GM21390 (cell line): Measurements from ENCODE around the gene C2CD5.
"Not testable (repeated sequence)": the region's sequence is repeated elsewhere in the genome, so short reads cannot be mapped to it uniquely, and the experiment has no call there.

ENCODE experiments used
- ATAC-seq: cut with Tn5 transposase; IDR thresholded peaks from one replicate; pipeline ENCODE4 v1.9.1; 2021; ENCODE audit not compliant: unreplicated experiment

Gene C2CD5, protein sequence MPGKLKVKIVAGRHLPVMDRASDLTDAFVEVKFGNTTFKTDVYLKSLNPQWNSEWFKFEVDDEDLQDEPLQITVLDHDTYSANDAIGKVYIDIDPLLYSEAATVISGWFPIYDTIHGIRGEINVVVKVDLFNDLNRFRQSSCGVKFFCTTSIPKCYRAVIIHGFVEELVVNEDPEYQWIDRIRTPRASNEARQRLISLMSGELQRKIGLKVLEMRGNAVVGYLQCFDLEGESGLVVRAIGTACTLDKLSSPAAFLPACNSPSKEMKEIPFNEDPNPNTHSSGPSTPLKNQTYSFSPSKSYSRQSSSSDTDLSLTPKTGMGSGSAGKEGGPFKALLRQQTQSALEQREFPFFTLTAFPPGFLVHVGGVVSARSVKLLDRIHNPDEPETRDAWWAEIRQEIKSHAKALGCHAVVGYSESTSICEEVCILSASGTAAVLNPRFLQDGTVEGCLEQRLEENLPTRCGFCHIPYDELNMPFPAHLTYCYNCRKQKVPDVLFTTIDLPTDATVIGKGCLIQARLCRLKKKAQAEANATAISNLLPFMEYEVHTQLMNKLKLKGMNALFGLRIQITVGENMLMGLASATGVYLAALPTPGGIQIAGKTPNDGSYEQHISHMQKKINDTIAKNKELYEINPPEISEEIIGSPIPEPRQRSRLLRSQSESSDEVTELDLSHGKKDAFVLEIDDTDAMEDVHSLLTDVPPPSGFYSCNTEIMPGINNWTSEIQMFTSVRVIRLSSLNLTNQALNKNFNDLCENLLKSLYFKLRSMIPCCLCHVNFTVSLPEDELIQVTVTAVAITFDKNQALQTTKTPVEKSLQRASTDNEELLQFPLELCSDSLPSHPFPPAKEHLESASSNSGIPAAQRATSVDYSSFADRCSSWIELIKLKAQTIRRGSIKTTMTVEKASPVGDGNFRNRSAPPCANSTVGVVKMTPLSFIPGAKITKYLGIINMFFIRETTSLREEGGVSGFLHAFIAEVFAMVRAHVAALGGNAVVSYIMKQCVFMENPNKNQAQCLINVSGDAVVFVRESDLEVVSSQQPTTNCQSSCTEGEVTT

DNA sequence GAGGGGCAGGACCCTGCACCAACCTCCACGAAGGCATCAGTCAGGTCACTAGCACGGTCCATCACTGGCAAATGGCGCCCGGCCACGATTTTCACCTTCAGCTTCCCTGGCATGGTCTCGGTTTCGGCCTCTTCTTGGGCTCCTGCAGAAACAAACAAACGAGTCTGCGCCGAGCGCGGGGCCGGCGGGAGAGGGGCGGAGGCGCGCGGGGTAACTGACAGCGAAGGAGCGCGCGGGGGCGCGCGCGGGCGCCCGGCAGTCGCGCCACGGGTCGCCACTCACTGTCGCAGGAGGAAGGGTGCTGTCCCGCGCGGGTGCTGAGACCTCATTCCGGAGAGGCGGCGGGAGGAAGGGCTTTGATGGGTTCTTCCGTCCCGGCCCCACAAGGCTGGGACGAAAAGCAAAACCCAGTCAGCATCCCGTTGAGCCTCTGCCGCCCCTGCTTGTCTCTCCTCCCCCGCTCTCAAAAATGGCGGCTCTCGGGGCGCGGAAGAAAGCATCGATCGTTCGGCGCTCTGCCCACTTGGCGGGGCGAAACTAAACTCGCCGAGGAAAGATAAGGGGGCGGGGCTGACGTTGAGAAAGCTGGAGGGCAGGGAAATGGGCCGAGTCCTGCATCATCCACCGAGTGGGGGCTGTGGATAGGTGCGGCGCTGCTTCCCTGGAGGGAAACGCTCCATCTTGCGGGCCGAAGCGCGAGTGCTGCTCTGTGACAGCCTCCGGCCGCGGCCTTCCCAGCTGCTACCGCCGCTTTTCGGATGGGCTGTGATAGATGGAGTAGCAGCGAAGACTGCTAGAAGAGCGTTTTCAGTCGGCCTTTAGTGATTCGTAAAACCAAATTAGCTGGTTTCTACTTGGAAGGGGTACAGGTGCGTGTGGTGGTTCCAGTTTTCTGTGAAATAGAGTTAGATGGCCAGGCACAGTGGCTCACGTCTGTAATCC, at the start of gene C2CD5:
Gene C2CD5, minus strand, starts transcription at position 505 of the 942 bp plus-strand sequence. Its CDS starts 392 bp downstream, at position 113.
- ATAC-seq, result peak; percentile 73

DNA sequence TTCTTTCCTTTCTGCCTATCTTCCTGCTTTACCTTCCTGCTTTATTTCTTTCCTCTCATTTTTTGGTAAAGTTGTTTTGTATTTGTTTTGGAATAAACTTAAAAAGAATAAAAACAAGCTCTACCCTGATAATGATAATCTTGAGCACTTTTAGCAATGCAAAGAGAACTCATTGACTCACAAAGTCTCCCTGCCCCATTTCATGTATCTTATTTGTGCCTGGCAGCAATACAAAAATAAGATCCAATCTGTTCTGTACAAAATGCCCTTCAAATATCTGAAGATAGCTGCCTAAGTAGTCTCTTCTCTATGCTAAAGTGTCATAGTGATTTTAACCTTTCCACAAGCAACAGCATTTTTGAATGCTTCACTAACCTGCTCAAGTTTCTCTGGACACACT, 49.5 kb upstream of the C2CD5 start:
- no peak for ATAC-seq

DNA sequence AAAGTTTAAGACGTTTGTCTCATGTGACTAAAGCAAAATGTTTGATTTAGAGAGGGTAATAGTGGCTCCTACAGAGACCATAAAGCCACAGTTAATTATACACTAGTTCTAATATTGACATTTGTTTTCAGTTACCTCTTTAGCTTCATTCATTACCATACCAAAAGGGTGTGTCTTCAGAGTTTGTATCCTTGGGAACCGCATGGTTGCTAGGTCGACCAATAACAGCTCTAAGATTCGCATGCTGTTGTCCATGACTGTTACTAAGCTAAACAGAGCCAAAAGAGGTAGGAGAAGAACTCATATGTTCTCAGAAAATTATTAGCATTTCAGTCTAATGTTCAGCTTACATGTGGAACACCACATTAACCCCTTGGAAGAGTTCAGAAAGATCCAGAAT, 44.5 kb upstream of the C2CD5 start:
- no peak for ATAC-seq

DNA sequence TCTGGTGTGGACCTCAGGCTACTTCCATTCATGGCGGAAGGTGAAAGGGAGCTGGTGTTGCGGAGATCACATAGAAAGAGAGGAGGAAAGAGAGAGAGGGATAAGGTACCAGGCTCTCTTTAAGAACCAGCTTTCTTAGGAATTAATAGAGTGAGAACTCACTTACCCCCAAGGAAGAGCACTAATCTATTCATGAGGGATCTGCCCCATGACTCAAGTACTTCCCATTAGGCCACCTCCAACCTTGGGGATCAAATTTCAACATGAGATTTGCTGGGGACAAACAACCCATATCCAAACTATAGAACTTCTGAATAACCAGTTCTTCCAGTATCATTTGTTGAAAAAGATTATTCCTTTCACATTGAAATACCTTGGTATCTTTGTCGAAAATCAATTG, 34.0 kb upstream of the C2CD5 start:
- ATAC-seq, result no peak

DNA sequence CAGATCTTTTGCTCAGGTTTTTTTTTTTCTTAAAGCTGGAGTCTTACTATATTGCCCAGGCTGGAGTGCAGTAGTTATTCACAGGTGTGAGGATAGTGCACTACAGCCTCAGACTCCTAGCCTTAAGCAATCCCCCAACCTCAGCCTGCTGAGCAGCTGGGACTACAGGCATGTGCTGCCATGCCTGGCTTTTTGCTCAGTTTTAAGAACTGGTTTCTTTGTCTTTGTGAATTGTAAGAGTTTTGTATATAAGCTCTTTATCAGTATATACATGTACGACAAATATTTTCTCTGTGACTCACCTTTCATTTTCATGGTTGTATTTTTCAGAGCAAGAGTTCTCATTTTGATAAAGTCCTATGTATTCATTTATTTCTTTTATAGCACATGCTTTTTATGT, 33.3 kb upstream of the C2CD5 start:
- no peak for ATAC-seq

DNA sequence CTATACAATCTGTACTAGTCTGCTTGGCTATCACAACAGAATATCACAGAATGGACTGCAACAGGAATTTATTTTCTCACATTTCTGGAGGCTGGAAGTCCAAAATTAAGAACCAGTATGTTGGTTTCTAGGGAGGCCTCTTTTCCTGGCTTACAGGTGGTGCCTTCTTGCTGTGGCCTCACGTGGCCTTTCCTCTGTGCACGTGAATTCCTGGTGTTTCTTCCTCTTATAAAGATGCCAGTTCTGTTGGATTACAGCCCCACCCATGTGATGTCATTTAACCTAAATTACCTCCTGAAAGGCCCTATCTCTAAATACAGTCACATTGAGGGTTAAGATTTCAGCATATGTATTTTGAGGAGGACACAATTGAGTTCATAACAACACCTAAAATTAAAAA, 32.1 kb upstream of the C2CD5 start:
- no peak for ATAC-seq

DNA sequence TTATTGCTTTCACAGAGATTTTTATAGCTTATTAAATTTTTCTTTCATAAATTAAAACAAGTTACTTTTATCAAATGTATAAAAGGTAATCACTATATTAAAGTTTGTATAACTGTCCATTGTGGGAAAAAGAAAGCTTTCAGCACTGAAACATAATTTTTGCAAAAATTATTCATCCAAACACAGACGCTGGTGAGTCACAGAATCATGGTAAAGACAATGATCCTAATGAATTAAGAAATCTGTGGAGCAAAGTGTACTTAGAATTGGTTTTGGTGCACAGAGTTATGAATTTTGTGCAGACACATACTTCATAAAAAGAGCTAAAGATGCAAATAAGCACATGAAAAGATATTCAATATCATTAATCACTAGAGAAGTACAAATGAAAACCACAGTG, 31.7 kb upstream of the C2CD5 start:
- no peak for ATAC-seq

DNA sequence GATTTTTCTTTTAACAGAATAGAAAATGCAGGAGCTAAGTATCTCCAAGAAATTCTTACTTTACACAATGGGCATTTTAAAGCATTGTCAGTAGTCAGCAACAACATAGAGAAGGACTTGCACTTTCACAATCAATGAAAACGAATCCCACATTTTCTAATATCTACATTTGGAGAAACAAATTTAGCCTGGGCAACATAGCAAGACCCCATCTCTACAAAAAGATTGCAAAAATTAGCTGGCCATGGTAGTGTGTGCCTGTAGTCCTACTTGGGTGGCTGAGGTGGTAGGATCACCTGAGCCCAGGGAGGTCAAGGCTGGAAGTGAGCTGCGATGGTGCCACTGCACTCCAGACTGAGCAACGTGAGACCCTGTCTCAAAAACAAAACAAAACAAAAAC, 30.6 kb upstream of the C2CD5 start:
- no peak for ATAC-seq

DNA sequence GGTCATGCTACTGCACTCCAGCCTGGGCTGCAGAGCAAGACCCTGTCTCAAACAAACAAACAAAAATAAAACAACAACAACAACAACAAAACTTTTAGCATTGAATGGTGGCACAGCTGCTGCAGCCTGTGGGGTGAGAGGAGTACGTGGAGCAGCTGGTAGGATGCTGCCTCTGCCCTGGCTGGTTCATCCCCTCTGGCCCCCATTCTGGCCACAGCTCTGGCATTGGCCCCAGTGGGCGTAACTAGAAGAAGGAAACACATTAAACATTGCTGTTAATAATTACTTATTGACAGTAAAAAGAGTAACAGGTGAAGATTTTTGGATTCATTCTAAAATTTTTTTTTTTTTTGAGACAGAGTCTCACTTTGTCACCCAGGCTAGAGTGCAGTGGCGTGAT, 28.8 kb upstream of the C2CD5 start:
- ATAC-seq, result no peak

DNA sequence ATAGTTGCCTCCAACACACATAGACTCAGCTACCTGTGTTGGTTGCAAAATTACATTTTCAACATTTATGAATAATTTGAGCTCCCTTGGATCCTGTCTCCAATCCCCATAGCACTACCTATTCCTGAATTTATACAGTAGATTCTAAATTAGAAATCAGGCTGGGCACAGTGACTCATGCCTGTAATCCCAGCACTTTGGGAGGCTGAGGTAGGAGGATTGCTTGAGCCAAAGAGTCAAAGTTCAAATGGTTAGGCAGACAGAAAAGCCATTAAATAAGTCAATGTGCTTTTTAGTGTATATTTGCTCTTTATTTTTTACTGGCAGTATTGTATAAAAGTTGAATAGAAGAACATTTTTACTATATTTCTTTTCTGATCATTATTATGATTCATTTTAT, 24.9 kb upstream of the C2CD5 start:
- ATAC-seq, result no peak

DNA sequence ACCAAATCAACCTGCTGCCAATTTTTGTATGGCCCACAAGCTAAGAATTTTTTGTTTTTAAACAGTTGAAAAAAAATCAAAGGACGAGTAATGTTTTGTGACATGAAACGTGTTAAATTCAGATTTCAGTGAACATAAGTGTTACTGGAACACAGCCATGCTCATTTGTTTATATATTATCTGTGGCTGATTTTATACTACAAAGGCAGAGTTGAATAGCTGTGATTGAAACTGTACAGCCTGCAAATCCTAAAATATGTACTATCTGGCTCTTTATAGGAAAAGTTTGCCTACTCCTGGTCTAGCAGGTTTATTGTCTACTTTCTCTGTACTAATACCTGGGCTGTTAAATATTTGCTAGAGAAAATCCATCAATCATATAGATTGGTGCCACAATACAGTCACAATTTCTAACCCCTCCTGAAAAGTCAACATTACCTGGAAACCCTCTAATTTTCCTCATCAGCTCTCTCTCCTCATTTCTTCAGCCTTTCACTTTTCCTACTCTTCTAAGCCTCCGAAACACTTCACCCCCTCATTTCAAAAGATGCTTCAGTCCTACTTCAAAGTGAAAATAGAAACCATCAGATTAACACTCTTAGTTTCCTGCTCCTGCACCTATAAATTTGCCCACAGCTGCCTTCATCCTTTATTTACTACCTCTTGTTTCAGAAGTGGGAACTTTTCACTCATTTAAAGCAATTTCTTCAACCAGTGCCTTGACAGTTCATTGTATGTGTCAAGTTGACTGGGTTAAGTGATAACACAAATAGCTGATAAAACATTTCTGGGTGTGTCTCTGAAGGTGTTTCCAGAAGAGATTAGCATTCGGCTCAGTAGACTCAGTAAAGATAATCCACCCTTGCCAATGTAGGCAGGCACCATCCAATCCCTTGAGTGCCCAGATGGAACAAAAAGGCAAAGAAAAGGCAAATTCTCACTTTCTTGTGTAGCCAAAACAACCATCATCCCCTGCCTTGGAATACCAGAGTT, 18.0 kb upstream of the C2CD5 start:
- ATAC-seq, result no peak

DNA sequence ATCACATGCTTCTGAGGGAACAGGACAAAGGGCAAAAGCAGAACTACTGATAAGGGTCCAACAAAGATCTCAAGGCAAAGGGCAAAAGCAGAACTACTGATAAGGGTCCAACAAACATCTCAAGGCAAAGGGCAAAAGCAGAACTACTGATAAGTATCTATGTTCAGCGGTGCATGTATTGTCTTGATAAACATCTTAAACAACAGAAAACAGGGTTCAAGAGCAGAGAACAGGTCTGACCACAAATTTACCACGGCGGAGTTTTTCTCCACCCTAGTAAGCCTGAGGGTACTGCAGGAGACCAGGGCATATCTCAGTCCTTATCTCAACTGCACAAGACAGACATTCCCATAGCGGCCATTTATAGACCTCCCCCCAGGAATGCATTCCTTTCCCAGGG, 10.4 kb upstream of the C2CD5 start:
- ATAC-seq, result not testable (repeated sequence)

DNA sequence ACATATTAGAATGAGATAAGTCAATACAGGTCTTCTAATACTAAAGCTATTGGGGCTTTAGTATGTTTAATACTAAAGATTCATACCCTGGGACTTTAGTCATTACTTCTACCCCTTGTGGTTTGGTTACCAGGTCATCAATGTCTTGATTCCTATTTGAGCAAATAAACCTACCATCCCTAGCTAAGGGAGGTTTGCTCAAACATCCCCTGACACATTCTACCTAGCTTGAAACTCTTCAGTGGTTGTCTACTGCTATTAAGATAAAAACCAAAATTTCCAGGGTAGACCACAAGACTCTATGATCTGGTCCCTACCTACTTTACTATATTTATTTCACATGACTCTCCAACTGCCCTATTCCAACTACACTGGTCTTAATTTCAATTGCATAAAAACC, 7.3 kb upstream of the C2CD5 start:
- ATAC-seq, result no peak

DNA sequence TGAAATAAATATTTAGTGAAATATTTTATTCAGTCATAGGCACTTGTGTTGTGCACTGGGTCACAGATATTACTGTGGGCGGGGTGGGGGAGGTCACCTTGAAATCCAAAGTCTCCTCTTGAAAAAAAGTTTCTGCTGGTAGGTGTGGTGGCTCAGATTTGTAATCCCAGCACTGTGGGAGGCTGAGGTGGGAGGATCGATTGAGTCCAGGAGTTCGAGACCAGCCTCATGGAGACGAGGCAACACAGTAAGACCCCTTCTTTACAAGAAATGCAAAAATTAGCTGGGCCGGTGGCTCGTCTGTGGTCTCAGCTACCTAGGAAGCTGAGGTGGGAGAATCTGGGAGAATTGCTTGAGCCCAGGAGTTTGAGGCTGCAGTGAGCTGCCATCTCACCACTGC, 913 bp upstream of the C2CD5 start:
- ATAC-seq, result no peak

DNA sequence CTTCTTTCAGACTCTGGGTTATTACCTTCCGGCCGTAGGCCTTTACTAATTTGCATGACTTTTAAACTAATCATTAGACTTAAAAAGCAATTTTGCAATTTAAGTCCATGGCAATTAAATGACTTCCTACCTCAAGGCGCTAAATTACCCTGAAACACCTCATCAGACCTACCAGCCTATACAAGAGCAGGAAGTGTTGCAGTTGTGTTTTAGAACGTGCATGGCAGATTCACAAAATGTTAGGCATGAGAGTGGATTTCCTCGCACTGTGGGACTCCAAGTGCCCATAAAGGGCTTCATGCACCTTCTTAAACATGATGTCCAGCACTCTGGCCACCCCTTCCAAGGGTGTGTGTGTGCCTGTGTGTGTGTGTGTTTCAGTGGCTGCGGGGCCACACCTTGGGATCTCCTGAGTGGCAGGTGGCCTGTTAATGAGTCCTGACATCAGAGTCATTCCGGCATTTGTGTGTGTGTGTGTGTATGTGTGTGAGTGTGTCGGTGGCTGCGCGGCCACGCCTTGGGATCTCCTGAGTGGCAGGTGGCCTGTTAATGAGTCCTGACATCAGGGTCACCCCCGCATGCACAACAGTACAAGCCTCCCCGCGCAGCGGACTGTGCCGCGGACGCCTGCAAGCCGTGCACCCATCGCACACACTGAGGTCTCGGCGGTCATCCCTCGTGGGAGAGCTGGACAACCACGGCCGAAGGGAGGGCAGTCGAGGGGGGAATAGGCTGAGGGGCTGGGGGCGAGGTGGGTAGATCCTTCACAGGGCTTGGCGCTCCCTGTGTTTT, 900 bp downstream of the C2CD5 start:
- ATAC-seq, result peak; percentile 44

DNA sequence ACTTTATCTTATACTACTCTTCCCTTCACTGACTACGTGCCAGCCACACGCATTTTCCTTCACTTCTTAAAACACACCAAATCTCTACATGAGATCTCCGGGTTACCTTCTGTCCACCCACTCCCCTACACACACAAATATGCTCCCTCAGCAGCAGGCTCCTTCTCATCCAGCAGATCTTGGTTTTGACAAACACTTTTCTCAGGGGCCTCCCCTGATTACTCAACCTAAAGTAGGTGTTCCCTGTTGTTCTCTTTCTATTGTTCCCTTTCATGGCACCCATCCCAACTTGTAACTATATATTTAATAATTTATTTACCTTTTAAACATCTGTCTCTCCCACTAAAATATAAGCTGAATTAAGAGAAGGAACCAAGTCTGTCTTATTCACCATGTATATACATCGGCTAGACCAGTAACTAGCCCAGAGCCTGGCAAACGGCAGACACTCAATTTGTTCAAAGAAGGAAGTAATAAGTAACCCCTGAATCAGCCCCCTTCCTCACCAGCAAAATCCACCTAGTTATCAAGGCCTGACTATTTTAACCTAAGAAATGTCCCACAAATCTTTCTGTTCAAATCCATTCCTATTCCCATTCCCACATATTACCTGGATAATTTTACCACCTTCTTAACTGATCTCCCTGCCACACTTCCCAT, 2.7 kb downstream of the C2CD5 start:
- ATAC-seq, result no peak

DNA sequence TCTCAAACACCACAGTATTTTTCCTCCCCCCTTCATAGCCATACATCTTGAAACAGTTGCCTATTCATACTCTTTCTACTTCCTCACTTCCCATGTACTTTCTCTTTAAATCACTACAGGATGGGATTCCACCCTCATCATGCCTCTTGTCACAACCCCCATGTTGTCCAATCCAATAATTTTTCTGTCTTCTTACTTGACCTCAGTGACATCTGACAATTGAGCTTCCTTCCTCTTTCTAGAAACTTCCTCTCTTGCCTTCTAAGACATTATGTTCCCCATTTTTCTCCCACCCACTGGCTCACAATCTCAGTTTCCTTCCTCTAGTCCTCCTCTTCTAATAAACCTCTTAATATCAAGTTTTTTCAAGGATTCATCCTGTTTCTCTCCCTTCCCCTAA, 5.3 kb downstream of the C2CD5 start:
- ATAC-seq, result no peak

DNA sequence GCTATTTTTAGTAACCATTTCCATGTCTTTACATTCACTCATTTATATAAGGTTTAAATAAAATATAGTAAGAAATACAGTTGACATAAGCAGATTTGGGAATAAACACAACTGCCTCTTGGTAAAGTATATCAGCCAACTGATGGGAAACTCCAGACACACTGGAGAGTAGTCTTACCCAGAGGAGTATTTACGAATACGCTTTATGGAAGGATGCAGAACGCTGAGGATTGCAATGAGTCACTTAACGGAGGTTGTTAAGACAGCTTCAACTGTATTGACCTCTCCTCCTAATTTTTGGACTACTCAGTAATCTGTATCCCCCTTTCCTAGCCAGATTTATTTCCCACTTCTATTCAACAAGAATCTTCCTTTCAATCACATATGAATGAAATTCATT, 6.0 kb downstream of the C2CD5 start:
- no peak for ATAC-seq
